ENCODE results near the gene SNAPC2. TPM values are rescaled to one million over a fixed set of nuclear protein-coding genes. Genes with fewer than 3 reads are reported as not detected.

Gene SNAPC2
- total and polyA plus RNA-seq, 2 experiments from 2014 or later = 33.7 to 47.2 TPM

- Histone ChIP-seq H2AFZ (peak within 1 kb of the TSS; percentile 92), H3K36me3 (ENCODE audit: low read depth) (peaks cover 5% of the 10 kb centered on the region; the same call in 1 of the 2 replicates), H3K4me2 (ENCODE audit: unreplicated experiment) (peak within 1 kb of the TSS; percentile 86), H3K4me3 (peak within 1 kb of the TSS; percentile 96), H3K27ac (peak within 1 kb of the TSS; percentile 87), H3K9me3 (ENCODE audit: low read depth) (no peaks in the 10 kb centered on the region), H3K9ac (peak within 1 kb of the TSS; percentile 99), H4K20me1 (ENCODE audit: insufficient read depth) (no peaks in the 10 kb centered on the region), H3F3A (ENCODE audit: insufficient read depth) (no peaks in the 10 kb centered on the region), H3K79me2 (ENCODE audit: insufficient read depth) (peaks cover 47% of the 10 kb centered on the region), H3K9me2 (ENCODE audit: insufficient read depth) (no peaks in the 10 kb centered on the region), H3K27me3 (replicated peaks; ENCODE audit: insufficient read depth) (no peaks in the 10 kb centered on the region), H3K4me1 (ENCODE audit: insufficient read depth) (peaks cover 5% of the 10 kb centered on the region; the same call in 1 of the 2 replicates)
- in situ Hi-C loops (cut with MboI) = no loop called here
- 1 to 2% methylated on average over 42 to 53 of the region's 56 CpGs for WGBS, 2 experiments (ENCODE audit: low coverage in 1 of 2, low lambda C conversion rate in 2 of 2, missing lambda C conversion rate in 2 of 2)
- DNase-seq = peak; percentile 100
- TF ChIP-seq EZH2 (IDR thresholded peaks at IDR 0.05; ENCODE audit: insufficient read depth, poor library complexity, severe bottlenecking) = no peak
- no peak for TF ChIP-seq EZH2phosphoT487 (IDR thresholded peaks at IDR 0.05; ENCODE audit: insufficient read depth, low read depth)
These were observed 23.5 kb downstream of the SNAPC2 start, which contains the start of gene TIMM44 for GRCh38 chr19:7943444-7944176. TIMM44 (minus strand) TSS chr19:7943666; CDS start chr19:7943651, 15 bp downstream.

- 21 to 22% methylated on average over 18 of the region's 18 CpGs for WGBS, 2 experiments (ENCODE audit: low coverage in 1 of 2, low lambda C conversion rate in 2 of 2, missing lambda C conversion rate in 2 of 2)
- H2AFZ ChIP-seq = peak overlapping the region; percentile 92
- in situ Hi-C loops (cut with MboI) = no loop called here
These were observed 24.1 kb downstream of the SNAPC2 start for GRCh38 chr19:7944177-7944761.

GRCh38 chr19:7947939-7948338 lies 27.8 kb downstream of the SNAPC2 start:
- in situ Hi-C loops (cut with MboI) = no loop called here
- no peak for DNase-seq
- no peaks in the 10 kb centered on the region for H3K27me3 ChIP-seq (replicated peaks; ENCODE audit: insufficient read depth)
- H3K36me3 ChIP-seq (ENCODE audit: low read depth) = no peaks in the 10 kb centered on the region
- H3K9me3 ChIP-seq (ENCODE audit: low read depth) = no peaks in the 10 kb centered on the region
- no peaks in the 10 kb centered on the region for H4K20me1 ChIP-seq (ENCODE audit: insufficient read depth)
- 0 out of 2 replicates have a peak, but pooled peaks cover 2% of the 10 kb centered on the region for H3K4me1 ChIP-seq (ENCODE audit: insufficient read depth)
- H3K79me2 ChIP-seq (ENCODE audit: insufficient read depth) = peaks cover 4% of the 10 kb centered on the region
- H3K4me2 ChIP-seq (ENCODE audit: unreplicated experiment) = no peak overlapping the region
- H3K9me2 ChIP-seq (ENCODE audit: insufficient read depth) = no peaks in the 10 kb centered on the region
- H2AFZ ChIP-seq = no peak overlapping the region
- 70 to 74% methylated on average over 4 of the region's 4 CpGs for WGBS, 2 experiments (ENCODE audit: low coverage in 1 of 2, low lambda C conversion rate in 2 of 2, missing lambda C conversion rate in 2 of 2)
- H3K27ac ChIP-seq = no peak overlapping the region
- no peaks in the 10 kb centered on the region for H3F3A ChIP-seq (ENCODE audit: insufficient read depth)
- TF ChIP-seq EZH2phosphoT487 (IDR thresholded peaks at IDR 0.05; ENCODE audit: insufficient read depth, low read depth) = no peak
- TF ChIP-seq EZH2 (IDR thresholded peaks at IDR 0.05; ENCODE audit: insufficient read depth, poor library complexity, severe bottlenecking) = no peak
- H3K4me3 ChIP-seq = no peak overlapping the region
- no peak overlapping the region for H3K9ac ChIP-seq

More at GRCh38 chr19:7944177-7944761, 24.1 kb downstream of the SNAPC2 start:
- H3K9me3 ChIP-seq (ENCODE audit: low read depth) = no peaks in the 10 kb centered on the region
- no peaks in the 10 kb centered on the region for H3K36me3 ChIP-seq (ENCODE audit: low read depth)
- H3K9ac ChIP-seq = peak overlapping the region; percentile 82
- TF ChIP-seq EZH2phosphoT487 (IDR thresholded peaks at IDR 0.05; ENCODE audit: insufficient read depth, low read depth) = no peak
- no peak for TF ChIP-seq EZH2 (IDR thresholded peaks at IDR 0.05; ENCODE audit: insufficient read depth, poor library complexity, severe bottlenecking)
- peaks cover 5% of the 10 kb centered on the region; the same call in 1 of the 2 replicates for H3K4me1 ChIP-seq (ENCODE audit: insufficient read depth)
- H3K27me3 ChIP-seq (replicated peaks; ENCODE audit: insufficient read depth) = no peaks in the 10 kb centered on the region
- no peaks in the 10 kb centered on the region for H3K9me2 ChIP-seq (ENCODE audit: insufficient read depth)
- H4K20me1 ChIP-seq (ENCODE audit: insufficient read depth) = no peaks in the 10 kb centered on the region
- H3K79me2 ChIP-seq (ENCODE audit: insufficient read depth) = peaks cover 40% of the 10 kb centered on the region
- H3F3A ChIP-seq (ENCODE audit: insufficient read depth) = no peaks in the 10 kb centered on the region
- H3K4me2 ChIP-seq (ENCODE audit: unreplicated experiment) = peak overlapping the region; percentile 86
- H3K4me3 ChIP-seq = peak overlapping the region; percentile 76
- DNase-seq = peak; percentile 97
- peak overlapping the region; percentile 79 for H3K27ac ChIP-seq

GRCh38 chr19:7953060-7953459 lies 32.9 kb downstream of the SNAPC2 start:
- no peak overlapping the region for H3K4me3 ChIP-seq
- no peak overlapping the region for H2AFZ ChIP-seq
- H3K27ac ChIP-seq = no peak overlapping the region
- 0 to 21% methylated on average over 1 to 3 of the region's 3 CpGs for WGBS, 2 experiments (ENCODE audit: low coverage in 1 of 2, low lambda C conversion rate in 2 of 2, missing lambda C conversion rate in 2 of 2)
- TF ChIP-seq EZH2phosphoT487 (IDR thresholded peaks at IDR 0.05; ENCODE audit: insufficient read depth, low read depth) (no peak), EZH2 (IDR thresholded peaks at IDR 0.05; ENCODE audit: insufficient read depth, poor library complexity, severe bottlenecking) (no peak)
- H3K9me3 ChIP-seq (ENCODE audit: low read depth) = no peaks in the 10 kb centered on the region
- H3K9ac ChIP-seq = no peak overlapping the region
- H3F3A ChIP-seq (ENCODE audit: insufficient read depth) = no peaks in the 10 kb centered on the region
- H3K9me2 ChIP-seq (ENCODE audit: insufficient read depth) = no peaks in the 10 kb centered on the region
- no peaks in the 10 kb centered on the region for H3K36me3 ChIP-seq (ENCODE audit: low read depth)
- H3K4me1 ChIP-seq (ENCODE audit: insufficient read depth) = 0 out of 2 replicates have a peak, but pooled peaks cover 3% of the 10 kb centered on the region
- DNase-seq = peak; percentile 44
- H3K27me3 ChIP-seq (replicated peaks; ENCODE audit: insufficient read depth) = no peaks in the 10 kb centered on the region
- in situ Hi-C loops (cut with MboI) = no loop called here
- no peak overlapping the region for H3K4me2 ChIP-seq (ENCODE audit: unreplicated experiment)
- no peaks in the 10 kb centered on the region for H4K20me1 ChIP-seq (ENCODE audit: insufficient read depth)
- no peaks in the 10 kb centered on the region for H3K79me2 ChIP-seq (ENCODE audit: insufficient read depth)
